ENCODE results near the gene GATA5. TPM values are rescaled to one million over a fixed set of nuclear protein-coding genes. Genes with fewer than 3 reads are reported as not detected.

Gene GATA5
- total and polyA plus RNA-seq, 2 donors (not counting 3 experiments of a cell fraction or from before 2014, with no cell fraction given), result not detected

DNA sequence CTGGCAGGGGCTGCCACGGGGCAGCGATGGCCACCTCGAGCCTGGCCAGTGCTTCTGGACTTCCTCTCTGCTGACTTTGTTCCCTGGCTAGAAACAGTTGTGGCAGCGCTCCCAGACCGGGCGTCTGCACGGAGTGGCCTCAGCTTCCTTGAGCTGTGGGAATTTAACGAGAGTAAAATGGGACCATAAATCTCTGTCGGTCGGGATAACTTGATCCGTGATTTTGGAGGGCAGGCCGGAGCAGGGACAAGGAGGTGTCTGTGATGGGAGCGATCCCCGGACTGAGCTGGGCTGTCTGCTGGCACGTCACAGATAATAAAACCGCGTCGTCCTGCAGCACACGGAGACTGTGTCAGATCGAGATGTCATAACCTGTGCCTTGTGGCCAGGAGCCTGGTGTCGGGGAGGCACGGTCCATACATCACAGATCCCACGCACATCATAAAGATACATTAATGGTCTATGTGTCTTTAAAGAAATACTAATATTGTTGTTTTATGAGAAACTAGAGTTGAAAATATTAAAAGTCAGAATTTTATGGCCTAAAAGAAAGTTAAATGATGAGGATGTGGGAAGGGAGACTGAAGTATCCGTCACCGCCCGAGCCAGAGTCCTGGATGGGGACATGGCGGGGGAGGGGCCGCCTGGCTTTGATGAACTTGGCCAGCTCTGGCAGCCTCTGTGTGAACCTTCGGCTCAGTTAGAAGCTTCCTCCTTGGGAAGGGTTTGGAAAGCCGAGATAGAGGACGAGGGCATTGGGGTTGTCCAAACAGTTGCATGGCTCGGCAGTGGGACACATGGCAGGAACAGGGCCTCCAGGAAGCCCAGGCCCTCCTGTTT is 41.9 kb downstream of the GATA5 start:
- Histone ChIP-seq H3K36me3 (ENCODE audit: control insufficient read depth in 2 of 2, extremely low read depth in 1 of 2, insufficient read depth in 2 of 2, low read length in 2 of 2) (no peaks in the 10 kb centered on the region), H2AFZ (ENCODE audit: low read depth, low read length) (no peak overlapping the region), H3K4me1 (ENCODE audit: control insufficient read depth, extremely low read depth, insufficient read depth, low read length) (no peaks in the 10 kb centered on the region), H3K9me3 (replicated peaks; ENCODE audit: control insufficient read depth, insufficient read depth, low read length) (no peaks in the 10 kb centered on the region), H3K79me2 (ENCODE audit: control insufficient read depth, insufficient read depth, low read length) (no peaks in the 10 kb centered on the region), H3K9ac (replicated peaks; ENCODE audit: extremely low read depth, insufficient read depth, low read length) (no peak overlapping the region), H3K27me3 (ENCODE audit: control insufficient read depth in 2 of 2, insufficient read depth in 2 of 2, low read length in 2 of 2) (peaks cover 23 to 26% of the 10 kb centered on the region in 2 experiments), H3K9me1 (replicated peaks; ENCODE audit: control insufficient read depth, extremely low read depth, insufficient read depth, low read length) (no peaks in the 10 kb centered on the region), H4K20me1 (replicated peaks; ENCODE audit: control insufficient read depth, extremely low read depth, insufficient read depth, low read length) (no peaks in the 10 kb centered on the region), H3K4me3 (replicated peaks in 1 of 3; ENCODE audit: insufficient read depth in 1 of 3, low read depth in 1 of 3, low read length in 3 of 3) (no peak overlapping the region), H3K4me2 (ENCODE audit: insufficient read depth, low read length) (no peak overlapping the region), H3K27ac (ENCODE audit: insufficient read depth, low read depth, low read length) (no peak overlapping the region)
- CTCF ChIA-PET, result no interaction called here
- TF ChIP-seq MYC (IDR thresholded peaks at IDR 0.05; ENCODE audit: low read depth, low read length) (no peak), POLR2AphosphoS5 (IDR thresholded peaks at IDR 0.05; ENCODE audit: insufficient read depth, low read depth, low read length) (no peak), JUN (IDR thresholded peaks at IDR 0.05; ENCODE audit: borderline replicate concordance, insufficient read depth, insufficient read length, low read depth) (no peak), FOS (IDR thresholded peaks at IDR 0.05; ENCODE audit: borderline replicate concordance, insufficient read depth, low read length) (no peak), GATA2 (IDR thresholded peaks at IDR 0.05; ENCODE audit: insufficient read depth, insufficient read length, low read depth, low read length) (no peak), EZH2 (IDR thresholded peaks at IDR 0.05; ENCODE audit: borderline replicate concordance, low read depth, low read length, severe bottlenecking) (peak; percentile 60)
- intact Hi-C loops (cut with micrococcal nuclease) (no loop called here), dilution Hi-C loops (cut with MboI; ENCODE audit: extremely low pct_ligation_motif_present, low sequenced_read_pairs) (no loop called here)
- POLR2A ChIA-PET, result no interaction called here
- BruUV-seq (replicated peaks), result no TSS peak
- peak; percentile 8 for DNase-seq (ENCODE audit: low read depth, low spot score)
- FAIRE-seq, result no peak

All from endothelial cell of umbilical vein (primary cell).